Activated CD8-positive, alpha-beta memory T cell treated with anti-CD3 and anti-CD28 coated beads, Interleukin-2, amount 50 U/mL, for 1 hour (primary cell): ENCODE results near the gene ALDH1A3.

Experiments
- DNase-seq: peaks from one replicate; pipeline ENCODE4 v3.0.0-alpha.2; 2020; ENCODE audit errors: extremely low read depth

ALDH1A3 gene

DNA sequence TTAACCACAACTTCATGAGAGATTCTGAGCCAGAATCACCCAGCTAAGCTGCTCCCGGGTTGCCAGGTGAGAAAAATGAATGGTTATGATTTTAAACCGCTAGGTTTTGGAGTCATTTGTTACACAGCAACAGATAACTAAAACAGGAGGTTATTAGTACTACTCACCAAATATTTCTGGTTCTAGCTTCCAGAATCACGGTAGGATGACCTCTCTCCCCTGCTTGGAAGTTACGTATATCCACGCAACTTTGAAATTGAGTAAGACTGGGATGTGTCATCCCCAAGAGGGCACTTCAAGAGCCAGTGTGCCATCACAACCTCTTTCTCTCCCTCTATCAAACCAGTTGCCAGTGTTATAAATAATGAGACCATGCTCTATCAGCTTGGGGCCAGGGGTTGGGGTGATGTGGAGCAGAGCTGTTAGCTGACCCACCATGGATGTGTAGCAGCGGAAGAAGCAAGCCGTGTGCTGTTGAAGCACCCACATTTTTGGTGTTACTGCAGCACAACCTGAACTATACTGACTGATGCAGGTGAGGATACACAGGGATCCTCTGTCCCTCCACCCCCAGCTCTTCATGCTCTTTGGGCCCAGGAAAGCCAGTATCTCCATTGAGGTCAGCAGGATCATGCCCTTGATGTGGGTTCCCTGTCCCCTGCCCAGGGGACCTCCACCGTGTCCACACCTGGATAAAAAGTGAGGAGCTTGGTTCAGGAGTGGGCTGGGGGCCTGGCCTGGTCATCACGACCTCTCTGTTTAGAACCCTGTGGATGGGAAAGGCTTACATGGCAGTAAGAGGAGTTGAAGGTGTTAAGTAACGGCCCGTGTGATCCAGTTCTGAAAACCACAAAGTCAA, 19.4 kb upstream of the ALDH1A3 start:
- no peak for DNase-seq

GRCh38 chr15:100860829-100861510, 18.7 kb upstream of the ALDH1A3 start:
- no peak for DNase-seq

GRCh38 chr15:100861511-100861991, 18.1 kb upstream of the ALDH1A3 start:
- DNase-seq: no peak

DNA sequence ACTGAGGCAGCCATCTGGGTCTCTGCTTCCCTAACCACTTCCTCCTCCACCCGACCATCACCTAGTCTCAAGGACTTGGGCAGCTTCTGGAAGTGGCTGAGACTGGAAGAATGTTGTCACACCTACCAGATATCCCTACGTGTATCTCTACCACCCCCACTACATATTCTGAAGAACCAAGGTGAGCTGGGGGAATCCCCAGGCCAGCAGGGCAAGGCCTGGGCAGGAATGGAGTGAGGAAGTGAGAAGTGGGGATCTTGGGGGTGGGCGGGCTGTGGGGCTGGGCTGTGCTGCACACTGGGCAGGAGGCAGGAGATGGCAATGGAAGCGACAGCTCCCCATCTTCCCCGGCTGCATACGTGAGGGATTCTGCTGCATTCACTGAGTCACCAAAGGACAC, 17.5 kb upstream of the ALDH1A3 start:
- DNase-seq: no peak

DNA sequence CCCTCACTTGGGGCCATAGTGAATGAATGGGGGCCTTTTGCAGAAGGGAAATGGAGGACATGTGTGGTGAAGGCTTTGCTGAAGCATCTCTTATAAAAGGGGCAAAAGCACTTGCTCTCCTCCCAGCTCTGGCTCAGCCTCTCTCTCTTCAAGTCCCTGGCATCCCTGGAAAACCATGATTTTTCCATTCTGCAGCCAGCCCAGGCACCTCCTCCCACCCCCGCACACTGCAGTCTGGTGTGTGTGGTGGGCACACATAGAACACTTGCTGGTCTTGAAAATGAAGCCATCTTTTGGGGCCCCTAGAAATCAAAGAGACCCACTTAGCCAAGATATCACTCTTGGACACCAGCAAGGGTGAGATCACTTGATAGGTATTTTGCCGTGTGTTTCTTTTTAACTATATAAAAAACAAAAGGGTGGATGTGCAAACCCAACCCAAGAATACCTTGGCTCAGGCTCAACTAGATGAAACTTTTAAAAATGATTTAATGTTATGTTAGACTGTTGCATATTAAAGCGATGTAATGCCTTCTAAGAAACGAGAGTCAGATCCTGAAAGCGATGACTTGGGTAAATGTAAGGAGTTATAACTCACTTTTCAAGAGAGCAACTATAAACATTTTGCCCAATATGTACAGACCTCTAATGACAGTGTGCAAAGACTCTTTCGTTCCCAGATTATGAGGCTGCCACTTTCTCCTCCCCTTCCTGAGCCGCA, 16.4 kb upstream of the ALDH1A3 start:
- no peak for DNase-seq

DNA sequence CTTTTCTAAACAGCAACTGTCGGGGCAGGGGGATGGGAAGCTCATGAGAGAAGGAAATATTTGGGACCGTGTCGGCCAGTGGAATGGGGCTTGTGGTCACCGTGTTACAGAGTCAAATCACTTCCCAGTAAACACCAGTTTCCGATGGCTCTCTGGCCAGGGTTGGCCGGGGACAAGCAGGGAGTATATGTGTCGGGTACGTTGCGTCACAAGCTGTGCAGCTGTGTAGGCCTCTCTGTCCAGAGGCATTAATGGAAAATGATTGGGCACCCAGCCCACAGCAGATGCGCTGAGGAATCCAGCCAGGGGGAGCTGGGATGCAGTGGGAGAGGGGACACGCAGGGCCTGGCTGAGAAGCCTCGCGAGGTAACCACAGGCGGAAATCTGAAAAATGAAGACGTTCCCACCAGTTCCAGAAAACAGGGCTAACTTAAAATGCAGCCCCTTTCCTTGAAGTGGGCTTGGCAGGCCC, 15.8 kb upstream of the ALDH1A3 start:
- DNase-seq: no peak

DNA sequence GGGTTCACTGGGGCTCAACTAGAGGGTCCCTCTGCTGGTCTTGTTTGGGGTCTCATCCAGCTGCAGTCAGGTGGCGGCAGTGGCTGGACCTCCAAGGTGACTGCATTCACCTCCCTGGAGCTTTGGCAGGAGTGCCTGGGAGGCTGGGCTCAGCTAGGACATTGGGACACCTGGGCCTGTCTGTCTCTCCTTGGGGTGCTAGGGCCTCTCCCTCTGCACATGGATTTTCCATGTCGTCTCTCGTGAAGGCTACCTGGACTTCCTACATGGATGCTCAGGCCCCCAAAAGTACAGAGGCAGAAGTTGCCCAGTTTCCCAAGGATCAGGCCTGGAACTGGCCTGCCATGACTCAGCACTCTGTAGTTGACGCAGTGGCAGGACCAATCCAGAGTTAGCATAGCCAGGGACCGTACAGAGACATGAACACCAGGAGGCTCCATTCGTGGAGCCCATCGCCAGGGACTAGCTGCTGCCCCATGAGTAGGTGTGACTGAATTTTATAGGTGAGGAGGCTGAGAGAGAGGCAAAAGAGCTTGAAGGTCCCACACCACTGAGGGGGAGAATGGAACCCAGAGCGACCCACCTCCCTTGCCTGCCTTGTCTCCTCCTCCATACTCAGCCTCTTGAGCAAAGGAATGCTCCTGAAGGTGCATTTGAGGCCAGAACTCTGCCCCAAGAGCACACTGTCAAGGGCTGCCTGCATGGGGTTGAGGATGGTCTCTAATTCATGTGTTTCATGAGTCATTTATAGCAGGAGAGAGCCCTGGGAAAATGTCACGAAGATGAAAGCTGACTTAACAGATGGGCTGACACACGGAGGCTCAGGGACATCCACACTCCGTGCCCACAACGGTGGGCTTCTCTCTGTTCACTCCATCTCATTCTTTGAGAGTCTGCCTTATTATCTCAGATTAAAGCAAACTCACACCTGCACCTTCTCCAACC, 13.0 kb upstream of the ALDH1A3 start:
- no peak for DNase-seq

GRCh38 chr15:100867433-100867832, 12.2 kb upstream of the ALDH1A3 start:
- no peak for DNase-seq

- no peak for DNase-seq
Observed at GRCh38 chr15:100869151-100869999, 10.3 kb upstream of the ALDH1A3 start.

- no peak for DNase-seq
Observed at GRCh38 chr15:100873029-100873677, 6.5 kb upstream of the ALDH1A3 start.

- DNase-seq: no peak
Observed at GRCh38 chr15:100875495-100875894, 4.1 kb upstream of the ALDH1A3 start.

DNA sequence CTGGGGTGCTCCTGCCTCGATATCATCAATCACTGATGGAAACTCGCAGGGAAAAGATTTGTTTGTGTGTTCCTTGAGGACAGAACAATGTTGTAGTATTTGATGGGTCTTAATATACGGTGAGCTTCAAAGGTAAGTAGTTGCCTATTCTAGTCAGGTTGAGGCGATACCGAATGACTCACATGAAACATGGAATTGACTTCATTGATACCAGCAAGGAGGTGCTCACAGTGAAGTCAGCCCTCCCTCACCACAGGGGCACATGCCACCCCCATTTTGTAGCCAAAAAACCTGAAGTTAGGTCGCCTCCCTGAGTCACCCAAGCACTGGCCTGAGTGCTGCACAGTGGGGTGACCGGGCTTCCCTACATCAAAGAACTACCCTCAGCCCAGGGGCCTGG, 3.7 kb upstream of the ALDH1A3 start:
- DNase-seq: no peak

- no peak for DNase-seq
Observed at GRCh38 chr15:100877551-100877950, 2.1 kb upstream of the ALDH1A3 start.

GRCh38 chr15:100878130-100878529, 1.5 kb upstream of the ALDH1A3 start:
- DNase-seq: no peak

DNA sequence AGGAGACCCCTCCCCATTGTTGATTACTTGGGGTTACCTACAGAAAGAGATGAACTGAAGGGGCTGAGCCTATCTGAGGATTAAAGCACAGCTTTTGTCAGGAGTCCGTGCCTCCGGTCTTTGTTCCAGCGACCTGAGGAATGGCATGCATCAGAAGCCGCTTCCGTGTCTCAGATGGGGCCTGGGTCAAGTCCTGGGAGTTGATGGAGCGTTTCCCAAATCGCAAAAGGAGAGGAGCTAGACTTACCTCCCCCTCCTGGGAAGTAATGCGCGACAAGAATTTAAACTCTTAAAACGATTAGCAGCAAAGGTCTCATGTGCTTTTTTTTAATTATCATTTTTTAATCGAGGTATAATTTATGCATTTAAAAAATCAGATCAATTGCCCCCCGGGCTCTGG, 983 bp upstream of the ALDH1A3 start:
- DNase-seq: no peak

DNA sequence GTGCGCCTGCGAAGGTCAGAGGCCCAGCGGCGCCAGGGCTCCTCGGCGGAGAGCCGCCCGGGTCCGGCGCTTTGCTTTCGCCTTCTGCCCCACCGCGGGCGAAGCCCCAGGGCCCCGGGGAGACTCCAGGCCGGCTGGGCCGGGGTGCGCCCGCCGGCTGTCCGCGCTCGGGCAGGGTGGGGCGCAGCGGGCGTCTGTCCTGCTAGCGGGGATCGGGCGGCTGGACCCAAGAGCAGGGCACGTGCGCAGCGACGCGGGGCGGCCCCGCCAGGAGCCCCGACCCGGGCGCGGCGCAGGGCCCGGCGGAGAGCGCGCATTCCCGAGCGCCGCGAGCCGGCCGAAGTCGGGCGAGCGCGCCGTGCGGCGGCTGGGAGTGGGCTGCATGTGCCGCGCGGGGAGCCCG, 569 bp upstream of the ALDH1A3 start:
- no peak for DNase-seq

DNA sequence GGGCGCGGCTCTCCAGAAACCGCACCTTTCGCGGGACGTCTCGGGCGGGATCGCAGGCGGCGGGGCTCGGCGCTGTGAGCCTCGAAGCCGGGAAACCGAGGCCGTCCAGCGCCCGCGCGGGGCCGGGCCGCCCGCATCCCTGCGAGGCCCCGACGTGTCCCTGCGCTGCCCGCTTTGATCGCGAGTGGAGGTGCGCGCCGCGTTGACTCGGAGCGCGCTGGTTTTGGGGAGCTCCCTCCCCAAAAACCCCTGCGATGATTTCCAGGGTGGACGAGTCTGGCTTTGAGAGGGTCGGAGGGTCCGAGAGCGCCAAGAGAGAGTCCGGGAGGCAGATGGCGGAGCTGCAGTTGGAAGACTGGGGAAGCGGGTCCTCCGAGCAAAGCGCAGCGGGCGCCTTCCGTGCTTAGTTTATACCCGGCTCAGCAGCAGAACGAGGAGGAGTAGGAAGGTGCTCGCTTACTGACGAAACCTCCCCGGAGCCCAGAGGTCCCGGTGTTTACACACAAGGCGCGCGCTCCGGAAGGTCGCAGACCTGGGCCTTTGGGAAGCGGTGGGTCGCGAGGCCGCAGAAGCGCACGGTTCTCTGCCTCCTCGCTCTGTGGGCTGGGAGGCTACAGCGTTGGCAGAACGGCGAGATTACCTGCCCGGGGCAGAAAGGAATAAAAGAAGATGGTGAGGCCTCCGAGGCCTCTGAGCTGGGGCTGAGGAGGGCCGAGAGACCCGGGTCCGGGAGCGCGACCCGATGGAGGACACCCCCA, 687 bp downstream of the ALDH1A3 start:
- DNase-seq: no peak

DNA sequence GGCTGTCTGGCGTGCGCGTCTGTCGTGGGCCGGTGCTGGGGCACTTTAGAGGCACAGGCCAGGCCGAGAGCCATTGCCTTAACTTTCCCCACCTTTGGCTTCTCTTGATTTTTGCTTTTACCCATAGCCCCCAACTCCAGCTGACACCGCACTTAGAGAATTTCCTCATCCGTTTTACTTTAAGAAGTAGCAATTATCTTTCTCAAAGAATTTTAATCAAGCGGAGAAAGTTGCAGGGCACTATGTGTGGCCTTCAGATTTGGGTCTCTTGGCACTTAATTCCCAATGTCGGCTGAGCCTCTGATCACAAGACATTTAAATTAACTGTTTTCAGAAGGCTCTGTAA, 1.2 kb downstream of the ALDH1A3 start:
- DNase-seq: no peak
